HG03103 (cell line): ENCODE data around the gene TBC1D3B.
"Not testable (repeated sequence)": the region's sequence is repeated elsewhere in the genome, so short reads cannot be mapped to it uniquely, and the experiment has no call there.

Source experiments
- ATAC-seq: cut with Tn5 transposase; IDR thresholded peaks from one replicate; pipeline ENCODE4 v1.9.1; 2021; ENCODE audit warnings: low read depth; ENCODE audit not compliant: unreplicated experiment

Gene TBC1D3B

DNA sequence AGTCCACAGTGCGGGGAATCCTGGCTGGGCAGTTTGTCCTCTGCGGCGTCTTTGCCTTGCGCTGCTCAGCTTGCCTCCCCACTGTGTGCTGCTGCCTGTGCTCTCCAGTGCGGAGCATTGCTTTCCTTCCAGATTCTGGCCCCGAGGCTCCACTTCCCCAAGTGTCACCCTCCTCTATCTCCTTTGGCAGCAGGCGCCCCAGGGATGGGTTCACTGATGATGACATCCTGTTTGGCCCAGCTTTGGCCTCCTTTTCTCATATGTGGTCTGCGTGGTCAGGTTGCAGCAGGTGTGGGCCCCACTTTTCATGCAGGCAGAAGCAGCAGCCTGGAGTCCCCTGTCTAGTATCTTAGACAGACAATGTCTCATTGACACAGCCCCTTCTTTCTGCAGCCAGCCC, 25.1 kb upstream of the TBC1D3B start:
- not testable (repeated sequence) for ATAC-seq

- not testable (repeated sequence) for ATAC-seq
Measured at GRCh38 chr17:36201102-36201501, 24.7 kb upstream of the TBC1D3B start.

GRCh38 chr17:36198831-36199465, 22.5 kb upstream of the TBC1D3B start:
- no peak for ATAC-seq

- no peak for ATAC-seq
Measured at GRCh38 chr17:36197387-36197703, 20.9 kb upstream of the TBC1D3B start.

- no peak for ATAC-seq
Measured at GRCh38 chr17:36196131-36196486, 19.7 kb upstream of the TBC1D3B start.

GRCh38 chr17:36195434-36196130, 19.1 kb upstream of the TBC1D3B start:
- no peak for ATAC-seq

DNA sequence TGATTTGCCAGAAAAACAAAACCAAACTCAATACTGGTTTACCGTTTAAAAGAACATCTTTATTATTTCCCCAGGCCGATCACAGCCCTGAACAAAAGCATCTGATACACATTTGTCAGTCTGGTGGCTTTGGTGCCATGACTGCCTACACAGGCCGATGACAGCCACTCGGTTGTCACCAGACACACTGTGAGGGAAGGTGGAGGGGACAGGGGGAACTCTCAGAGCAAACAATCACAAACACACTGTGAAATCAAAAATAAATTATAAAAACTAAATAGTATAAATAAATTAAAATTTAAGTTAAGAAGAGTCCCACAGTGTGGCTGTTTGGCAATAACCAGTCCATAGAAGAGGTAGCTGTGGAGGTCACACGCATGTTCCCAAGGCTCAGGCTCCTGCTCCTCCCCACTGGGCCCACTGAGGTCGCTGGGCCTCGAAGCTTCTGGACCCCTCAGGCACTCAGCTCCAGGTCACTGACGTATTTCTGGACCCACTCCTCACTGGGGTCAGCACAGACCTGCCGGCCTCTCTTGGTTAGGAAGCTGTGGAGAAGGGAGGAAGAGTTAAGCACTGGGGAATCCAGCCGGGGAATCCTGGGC, 18.5 kb upstream of the TBC1D3B start:
- not testable (repeated sequence) for ATAC-seq

DNA sequence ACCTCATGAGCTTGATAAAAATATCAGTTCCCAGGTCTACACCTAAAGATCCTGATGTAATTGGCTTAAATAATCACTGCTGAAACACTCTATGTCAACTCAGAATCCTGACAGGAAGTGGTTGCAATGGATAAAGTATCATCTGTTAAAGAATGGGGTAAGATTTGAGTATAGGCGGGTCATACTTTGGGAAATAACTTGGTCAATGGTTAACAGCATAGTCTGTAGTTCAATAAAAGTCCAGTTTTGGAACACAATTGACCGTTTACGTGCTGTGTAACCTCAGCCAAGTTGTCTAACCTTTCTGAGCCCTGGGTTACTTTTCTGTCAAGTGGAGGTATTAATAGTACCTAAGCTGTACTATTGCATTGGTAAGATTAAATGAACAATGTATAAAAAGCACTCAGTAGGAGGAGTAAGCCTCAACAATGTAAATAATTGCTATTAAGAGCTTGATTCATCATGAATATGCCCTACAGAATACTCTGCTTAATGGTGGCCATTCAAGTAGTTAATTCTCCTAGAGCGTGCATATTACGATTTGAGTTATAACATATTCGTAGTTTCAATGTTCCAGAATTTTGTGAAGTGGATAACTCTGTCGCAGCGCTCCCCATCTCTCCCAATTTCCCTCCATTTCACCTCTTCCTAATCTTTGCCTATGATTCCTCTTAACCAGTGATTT, 17.9 kb upstream of the TBC1D3B start:
- not testable (repeated sequence) for ATAC-seq

- no peak for ATAC-seq
Measured at GRCh38 chr17:36193216-36193775, 16.9 kb upstream of the TBC1D3B start.

GRCh38 chr17:36190549-36191330, 14.3 kb upstream of the TBC1D3B start:
- ATAC-seq, result not testable (repeated sequence)

DNA sequence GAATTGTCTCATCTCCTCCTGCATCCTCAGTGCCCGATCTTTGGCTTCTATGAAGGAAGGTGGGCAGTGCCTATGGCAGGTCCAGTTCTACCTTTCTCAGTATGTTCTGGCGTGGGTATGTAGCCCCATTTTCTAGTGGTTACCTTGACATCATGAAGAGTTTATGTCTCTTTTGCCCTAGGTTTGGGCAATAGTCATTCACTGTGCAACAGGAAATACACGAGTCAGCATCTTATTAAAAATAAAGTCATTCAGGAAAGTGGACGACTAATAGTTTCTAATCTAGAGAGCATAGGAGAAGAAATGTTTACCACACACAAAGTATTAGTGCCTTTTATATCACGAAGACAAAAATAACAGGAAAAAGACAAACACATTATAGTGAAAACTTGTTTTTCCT, 13.6 kb upstream of the TBC1D3B start:
- ATAC-seq, result not testable (repeated sequence)

GRCh38 chr17:36188891-36189306, 12.5 kb upstream of the TBC1D3B start:
- peak; percentile 67 for ATAC-seq

- not testable (repeated sequence) for ATAC-seq
Measured at GRCh38 chr17:36187943-36188665, 11.7 kb upstream of the TBC1D3B start.

- not testable (repeated sequence) for ATAC-seq
Measured at GRCh38 chr17:36186810-36187763, 10.7 kb upstream of the TBC1D3B start.

GRCh38 chr17:36185416-36185815, 9.0 kb upstream of the TBC1D3B start:
- ATAC-seq, result no peak

GRCh38 chr17:36184023-36184765, 7.8 kb upstream of the TBC1D3B start:
- no peak for ATAC-seq

- ATAC-seq, result no peak
Measured at GRCh38 chr17:36183001-36183971, 6.8 kb upstream of the TBC1D3B start.
